WTC11 (cell line): ENCODE data around the gene LRRN1. TPM values are rescaled to one million over a fixed set of nuclear protein-coding genes. Genes with fewer than 3 reads are reported as not detected.

ENCODE experiments used
- ATAC-seq: fragments of 200-7000 bp; cut with Tn5 transposase; 2 replicates; pipeline ENCODE4 v1.10.0; 2021; ENCODE audit warnings: mild to moderate bottlenecking, moderate library complexity
- CTCF ChIA-PET: fragments of 300-600 bp; sonication (Branson Sonifier 250); formaldehyde crosslinking; loops from one replicate; lab custom pipeline; 2021; ENCODE audit warnings: antibody characterized with exemption; lab: Charles Lee
- POLR2A ChIA-PET: fragments of 350-600 bp; sonication (Branson Sonifier 250); formaldehyde crosslinking; loops from one replicate; lab custom pipeline; 2021; ENCODE audit warnings: antibody characterized with exemption; lab: Charles Lee
- DNase-seq: peaks from one replicate; pipeline ENCODE4 v3.0.0; 2021; ENCODE audit warnings: low spot score
- H3K27ac Mint-ChIP-seq: 2 replicates; pipeline ENCODE4 v1.8.0; 2021; ENCODE audit warnings: mixed read lengths
- H3K27me3 Mint-ChIP-seq: 2 replicates; pipeline ENCODE4 v1.8.0; 2021; ENCODE audit warnings: low read depth, mild to moderate bottlenecking, moderate library complexity, mixed read lengths
- H3K36me3 Mint-ChIP-seq: 2 replicates; pipeline ENCODE4 v1.8.0; 2021; ENCODE audit warnings: mixed read lengths
- H3K4me1 Mint-ChIP-seq: 2 replicates; pipeline ENCODE4 v1.8.0; 2022; ENCODE audit warnings: mixed read lengths
- H3K4me3 Mint-ChIP-seq: 2 replicates; pipeline ENCODE4 v1.8.0; 2021; ENCODE audit warnings: mild to moderate bottlenecking, moderate library complexity, mixed read lengths
- H3K9me3 Mint-ChIP-seq: 2 replicates; pipeline ENCODE4 v1.8.0; 2021; ENCODE audit warnings: mixed read lengths
- CREB1 ChIP-seq: sonication (generic); formaldehyde crosslinking; IDR thresholded peaks from 2 replicates; pipeline ENCODE4 v1.8.0; 2023; ENCODE audit warnings: mild to moderate bottlenecking, missing genetic modification reagents
- CREM ChIP-seq: sonication (generic); formaldehyde crosslinking; IDR thresholded peaks from 2 replicates; pipeline ENCODE4 v1.8.1; 2022; ENCODE audit warnings: mild to moderate bottlenecking, missing genetic modification reagents, moderate library complexity
- ELF4 ChIP-seq: sonication (generic); formaldehyde crosslinking; IDR thresholded peaks from 2 replicates; pipeline ENCODE4 v1.8.1; 2022; ENCODE audit warnings: low read depth, mild to moderate bottlenecking, moderate library complexity, missing genetic modification reagents
- EMX1 ChIP-seq: fragments of 250-450 bp; sonication (Bioruptor Pico); IDR thresholded peaks from 2 replicates; pipeline ENCODE4 v1.8.0; 2021; ENCODE audit warnings: mild to moderate bottlenecking
- FOXJ3 ChIP-seq: sonication (generic); formaldehyde crosslinking; IDR thresholded peaks from 2 replicates; pipeline ENCODE4 v1.9.0; 2021; ENCODE audit warnings: missing genetic modification reagents, mild to moderate bottlenecking, borderline replicate concordance
- GABPB1 ChIP-seq: sonication (generic); formaldehyde crosslinking; IDR thresholded peaks from 2 replicates; pipeline ENCODE4 v1.8.1; 2023; ENCODE audit warnings: mild to moderate bottlenecking, missing genetic modification reagents
- GTF2I ChIP-seq: fragments of 250-450 bp; sonication (Bioruptor Pico); conservative IDR thresholded peaks from 2 replicates; pipeline ENCODE4 v1.4.0; 2021; ENCODE audit warnings: mild to moderate bottlenecking
- HMGA2 ChIP-seq: fragments of 250-450 bp; sonication (Bioruptor Pico); IDR thresholded peaks from 2 replicates; pipeline ENCODE4 v1.4.0; 2021; ENCODE audit warnings: mild to moderate bottlenecking, moderate library complexity
- NFATC4 ChIP-seq: fragments of 250-450 bp; sonication (Bioruptor Pico); IDR thresholded peaks from 2 replicates; pipeline ENCODE4 v1.9.0; 2021; ENCODE audit warnings: mild to moderate bottlenecking
- NR1H2 ChIP-seq: sonication (generic); formaldehyde crosslinking; IDR thresholded peaks from 2 replicates; pipeline ENCODE4 v1.9.0; 2021; ENCODE audit warnings: mild to moderate bottlenecking, moderate library complexity, missing genetic modification reagents
- RORB ChIP-seq: fragments of 250-450 bp; sonication (Bioruptor Pico); IDR thresholded peaks from 2 replicates; pipeline ENCODE4 v1.9.0; 2021; ENCODE audit warnings: mild to moderate bottlenecking
- TEAD1 ChIP-seq: sonication (generic); formaldehyde crosslinking; IDR thresholded peaks from 2 replicates; pipeline ENCODE4 v1.8.0; 2022; ENCODE audit warnings: mild to moderate bottlenecking, missing genetic modification reagents
- ZNF138 ChIP-seq: sonication (generic); formaldehyde crosslinking; conservative IDR thresholded peaks from 2 replicates; pipeline ENCODE4 v1.8.1; 2022; ENCODE audit warnings: mild to moderate bottlenecking, moderate library complexity, missing genetic modification reagents
- total RNA-seq: library from RNA; stranded (reverse); gene quantifications from 3 replicates; pipeline ENCODE4 v1.2.3, GENCODE V29; 2021
- TF ChIP-seq, protein P1 (sequence below): sonication (generic); formaldehyde crosslinking; IDR thresholded peaks from 2 replicates; pipeline ENCODE4 v1.8.0; 2022; ENCODE audit warnings: mild to moderate bottlenecking, missing genetic modification reagents
- TF ChIP-seq, protein P2 (sequence below): sonication (generic); formaldehyde crosslinking; IDR thresholded peaks from 2 replicates; pipeline ENCODE4 v1.8.0; 2022; ENCODE audit warnings: mild to moderate bottlenecking, missing genetic modification reagents
- TF ChIP-seq, protein P3 (sequence below): sonication (generic); formaldehyde crosslinking; IDR thresholded peaks from 2 replicates; pipeline ENCODE4 v1.8.1; 2023; ENCODE audit warnings: mild to moderate bottlenecking, missing genetic modification reagents
- TF ChIP-seq, protein P4 (sequence below): fragments of 250-450 bp; sonication (Bioruptor Pico); IDR thresholded peaks from 2 replicates; pipeline ENCODE4 v1.9.0; 2021; ENCODE audit warnings: mild to moderate bottlenecking
- TF ChIP-seq, protein P5 (sequence below): fragments of 200-600 bp; IDR thresholded peaks from 2 replicates; pipeline ENCODE4 v1.8.0; 2022; ENCODE audit warnings: antibody characterized with exemption
- TF ChIP-seq, protein P6 (sequence below): sonication (generic); formaldehyde crosslinking; IDR thresholded peaks from 2 replicates; pipeline ENCODE4 v1.8.1; 2022; ENCODE audit warnings: mild to moderate bottlenecking, missing genetic modification reagents, moderate library complexity, borderline replicate concordance

Gene LRRN1
- total RNA-seq, 1 experiment from 2014 or later = 114 TPM

DNA sequence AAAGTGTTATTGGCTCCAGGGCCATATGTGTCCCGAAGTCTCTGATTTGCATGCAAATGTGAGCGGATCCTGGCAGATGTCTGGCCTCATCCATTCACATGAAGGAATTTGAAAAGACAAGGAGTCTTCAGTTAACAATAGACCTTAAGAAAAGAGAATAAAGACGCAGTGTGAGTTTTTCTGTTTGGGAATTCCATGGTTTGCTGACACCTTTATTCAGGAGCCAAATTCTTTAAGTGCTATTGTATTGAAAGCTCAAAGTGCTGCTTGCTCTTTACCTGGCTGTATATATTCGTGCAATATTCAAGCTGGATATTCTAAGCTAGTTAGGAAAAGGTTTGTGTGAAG lies 2.2 kb downstream of the LRRN1 start:
- peaks cover 32% of the 10 kb centered on the region for H3K36me3 Mint-ChIP-seq
- peak overlapping the region; percentile 83 for H3K4me3 Mint-ChIP-seq
- DNase-seq (peak; percentile 42), ATAC-seq (peak; percentile 40)
- peaks cover 65% of the 10 kb centered on the region for H3K4me1 Mint-ChIP-seq
- peak overlapping the region; percentile 94 for H3K27ac Mint-ChIP-seq
- TF ChIP-seq TEAD1 (CRISPR knock-in tag) (peak; percentile 62; the same call in 1 of the 2 replicates), CREM (CRISPR knock-in tag) (no peak)
- no peaks in the 10 kb centered on the region for H3K9me3 Mint-ChIP-seq
- CTCF ChIA-PET = interaction anchor here (1.2 kb wide), 1 partner anchor 601 kb away, joined by 3 read pairs; no protein-coding TSS in a partner anchor
- POLR2A ChIA-PET = no interaction called here
- peaks cover 19% of the 10 kb centered on the region for H3K27me3 Mint-ChIP-seq

DNA sequence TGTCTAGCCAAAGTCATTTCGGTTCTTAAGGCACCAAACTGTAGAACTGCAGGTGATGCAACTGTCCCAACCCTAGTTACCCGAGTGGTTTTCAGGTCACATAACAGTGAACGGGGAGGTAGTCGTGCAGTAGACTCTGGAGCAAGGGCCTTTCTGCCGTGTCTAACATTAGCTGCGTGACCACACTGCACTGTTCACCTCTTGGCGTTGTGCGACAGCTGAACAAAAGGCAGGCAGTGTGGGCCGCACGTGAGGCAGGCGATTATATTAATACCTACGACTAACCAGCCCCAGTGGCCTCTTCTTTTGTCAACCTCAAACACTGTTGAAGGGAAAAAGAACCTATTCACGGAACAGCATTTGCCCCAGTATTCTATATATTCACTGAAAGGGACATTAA lies 2.8 kb downstream of the LRRN1 start:
- no peak for ATAC-seq
- peak; percentile 12 for DNase-seq
- H3K9me3 Mint-ChIP-seq = no peaks in the 10 kb centered on the region
- H3K36me3 Mint-ChIP-seq = peaks cover 37% of the 10 kb centered on the region
- TF ChIP-seq GTF2I = no peak
- TF ChIP-seq, protein P1, sequence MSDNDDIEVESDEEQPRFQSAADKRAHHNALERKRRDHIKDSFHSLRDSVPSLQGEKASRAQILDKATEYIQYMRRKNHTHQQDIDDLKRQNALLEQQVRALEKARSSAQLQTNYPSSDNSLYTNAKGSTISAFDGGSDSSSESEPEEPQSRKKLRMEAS (CRISPR knock-in tag) = peak; percentile 45; the same call in 1 of the 2 replicates
- peaks cover 69% of the 10 kb centered on the region for H3K4me1 Mint-ChIP-seq
- peak overlapping the region; percentile 94 for H3K27ac Mint-ChIP-seq
- POLR2A ChIA-PET = no interaction called here
- H3K4me3 Mint-ChIP-seq = peak overlapping the region; percentile 83
- H3K27me3 Mint-ChIP-seq = peaks cover 13% of the 10 kb centered on the region
- CTCF ChIA-PET = interaction anchor here (1.2 kb wide), 1 partner anchor 602 kb away, joined by 3 read pairs; no protein-coding TSS in a partner anchor

DNA sequence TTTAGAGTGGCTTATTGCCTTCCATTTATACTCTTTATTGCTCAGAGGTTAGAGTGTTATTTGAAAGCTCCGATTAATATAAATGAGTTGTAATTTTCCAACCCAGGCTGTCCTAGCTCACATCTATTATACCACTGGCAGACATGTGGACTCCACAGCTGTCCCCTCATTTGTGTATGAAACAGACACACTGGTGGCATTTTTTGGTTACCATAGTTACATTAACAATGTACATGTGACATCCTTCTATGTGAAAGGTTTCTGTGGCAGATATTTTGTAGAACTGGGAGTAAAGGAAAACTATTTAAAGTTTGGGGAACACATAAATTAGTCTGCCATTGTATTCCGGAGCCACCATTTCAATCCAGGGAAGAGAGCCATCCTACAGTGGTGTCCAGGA lies 5.3 kb downstream of the LRRN1 start:
- TF ChIP-seq ELF4 (no peak), GABPB1 (CRISPR knock-in tag) (no peak), RORB (no peak), CREB1 (CRISPR knock-in tag) (no peak)
- TF ChIP-seq, protein P2, sequence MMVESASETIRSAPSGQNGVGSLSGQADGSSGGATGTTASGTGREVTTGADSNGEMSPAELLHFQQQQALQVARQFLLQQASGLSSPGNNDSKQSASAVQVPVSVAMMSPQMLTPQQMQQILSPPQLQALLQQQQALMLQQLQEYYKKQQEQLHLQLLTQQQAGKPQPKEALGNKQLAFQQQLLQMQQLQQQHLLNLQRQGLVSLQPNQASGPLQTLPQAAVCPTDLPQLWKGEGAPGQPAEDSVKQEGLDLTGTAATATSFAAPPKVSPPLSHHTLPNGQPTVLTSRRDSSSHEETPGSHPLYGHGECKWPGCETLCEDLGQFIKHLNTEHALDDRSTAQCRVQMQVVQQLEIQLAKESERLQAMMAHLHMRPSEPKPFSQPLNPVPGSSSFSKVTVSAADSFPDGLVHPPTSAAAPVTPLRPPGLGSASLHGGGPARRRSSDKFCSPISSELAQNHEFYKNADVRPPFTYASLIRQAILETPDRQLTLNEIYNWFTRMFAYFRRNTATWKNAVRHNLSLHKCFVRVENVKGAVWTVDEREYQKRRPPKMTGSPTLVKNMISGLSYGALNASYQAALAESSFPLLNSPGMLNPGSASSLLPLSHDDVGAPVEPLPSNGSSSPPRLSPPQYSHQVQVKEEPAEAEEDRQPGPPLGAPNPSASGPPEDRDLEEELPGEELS (CRISPR knock-in tag) = no peak
- ChIA-PET POLR2A (no interaction called here), CTCF (interaction anchor here (0.8 kb wide), 1 partner anchor 194 kb away, joined by 3 read pairs; no protein-coding TSS in a partner anchor)
- H3K36me3 Mint-ChIP-seq = peaks cover 58% of the 10 kb centered on the region
- no peaks in the 10 kb centered on the region for H3K9me3 Mint-ChIP-seq
- H3K27ac Mint-ChIP-seq = no peak overlapping the region
- ATAC-seq = no peak
- DNase-seq = no peak
- H3K4me1 Mint-ChIP-seq = peaks cover 66% of the 10 kb centered on the region
- H3K27me3 Mint-ChIP-seq = no peaks in the 10 kb centered on the region
- H3K4me3 Mint-ChIP-seq = peak overlapping the region; percentile 2; the same call in 1 of the 2 replicates

DNA sequence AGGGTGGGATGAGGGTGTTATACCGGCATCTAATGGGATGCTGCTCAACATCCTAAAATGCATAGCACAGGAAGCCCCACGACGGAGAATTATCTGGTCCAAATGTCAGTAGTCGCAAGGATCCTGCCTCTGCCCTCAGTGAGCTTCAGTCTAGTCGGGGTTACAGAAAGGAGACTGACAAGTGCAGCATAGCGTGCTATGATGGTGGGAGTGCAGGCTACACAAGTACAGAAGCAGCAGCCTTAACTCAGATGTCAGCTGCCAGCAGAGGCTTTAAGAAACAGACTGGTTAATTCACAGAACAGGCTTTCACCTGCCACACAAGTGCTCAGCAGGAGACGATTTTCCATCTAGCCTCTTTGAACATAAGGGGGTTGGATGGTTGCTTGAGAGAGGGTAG lies 6.9 kb downstream of the LRRN1 start:
- Mint-ChIP-seq H3K27me3 (no peaks in the 10 kb centered on the region), H3K36me3 (peaks cover 72% of the 10 kb centered on the region), H3K4me1 (peaks cover 74% of the 10 kb centered on the region), H3K4me3 (peak overlapping the region; percentile 26; the same call in 1 of the 2 replicates), H3K9me3 (no peaks in the 10 kb centered on the region), H3K27ac (peak overlapping the region; percentile 79; the same call in 1 of the 2 replicates)
- no peak for ATAC-seq
- DNase-seq = no peak
- no peak for TF ChIP-seq NFATC4 (CRISPR knock-in tag)
- no peak for TF ChIP-seq FOXJ3
- TF ChIP-seq, protein P3, sequence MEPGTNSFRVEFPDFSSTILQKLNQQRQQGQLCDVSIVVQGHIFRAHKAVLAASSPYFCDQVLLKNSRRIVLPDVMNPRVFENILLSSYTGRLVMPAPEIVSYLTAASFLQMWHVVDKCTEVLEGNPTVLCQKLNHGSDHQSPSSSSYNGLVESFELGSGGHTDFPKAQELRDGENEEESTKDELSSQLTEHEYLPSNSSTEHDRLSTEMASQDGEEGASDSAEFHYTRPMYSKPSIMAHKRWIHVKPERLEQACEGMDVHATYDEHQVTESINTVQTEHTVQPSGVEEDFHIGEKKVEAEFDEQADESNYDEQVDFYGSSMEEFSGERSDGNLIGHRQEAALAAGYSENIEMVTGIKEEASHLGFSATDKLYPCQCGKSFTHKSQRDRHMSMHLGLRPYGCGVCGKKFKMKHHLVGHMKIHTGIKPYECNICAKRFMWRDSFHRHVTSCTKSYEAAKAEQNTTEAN (CRISPR knock-in tag) = no peak
- TF ChIP-seq GTF2I = no peak
- TF ChIP-seq, protein P4, sequence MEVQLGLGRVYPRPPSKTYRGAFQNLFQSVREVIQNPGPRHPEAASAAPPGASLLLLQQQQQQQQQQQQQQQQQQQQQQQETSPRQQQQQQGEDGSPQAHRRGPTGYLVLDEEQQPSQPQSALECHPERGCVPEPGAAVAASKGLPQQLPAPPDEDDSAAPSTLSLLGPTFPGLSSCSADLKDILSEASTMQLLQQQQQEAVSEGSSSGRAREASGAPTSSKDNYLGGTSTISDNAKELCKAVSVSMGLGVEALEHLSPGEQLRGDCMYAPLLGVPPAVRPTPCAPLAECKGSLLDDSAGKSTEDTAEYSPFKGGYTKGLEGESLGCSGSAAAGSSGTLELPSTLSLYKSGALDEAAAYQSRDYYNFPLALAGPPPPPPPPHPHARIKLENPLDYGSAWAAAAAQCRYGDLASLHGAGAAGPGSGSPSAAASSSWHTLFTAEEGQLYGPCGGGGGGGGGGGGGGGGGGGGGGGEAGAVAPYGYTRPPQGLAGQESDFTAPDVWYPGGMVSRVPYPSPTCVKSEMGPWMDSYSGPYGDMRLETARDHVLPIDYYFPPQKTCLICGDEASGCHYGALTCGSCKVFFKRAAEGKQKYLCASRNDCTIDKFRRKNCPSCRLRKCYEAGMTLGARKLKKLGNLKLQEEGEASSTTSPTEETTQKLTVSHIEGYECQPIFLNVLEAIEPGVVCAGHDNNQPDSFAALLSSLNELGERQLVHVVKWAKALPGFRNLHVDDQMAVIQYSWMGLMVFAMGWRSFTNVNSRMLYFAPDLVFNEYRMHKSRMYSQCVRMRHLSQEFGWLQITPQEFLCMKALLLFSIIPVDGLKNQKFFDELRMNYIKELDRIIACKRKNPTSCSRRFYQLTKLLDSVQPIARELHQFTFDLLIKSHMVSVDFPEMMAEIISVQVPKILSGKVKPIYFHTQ = no peak
- TF ChIP-seq, protein P5, sequence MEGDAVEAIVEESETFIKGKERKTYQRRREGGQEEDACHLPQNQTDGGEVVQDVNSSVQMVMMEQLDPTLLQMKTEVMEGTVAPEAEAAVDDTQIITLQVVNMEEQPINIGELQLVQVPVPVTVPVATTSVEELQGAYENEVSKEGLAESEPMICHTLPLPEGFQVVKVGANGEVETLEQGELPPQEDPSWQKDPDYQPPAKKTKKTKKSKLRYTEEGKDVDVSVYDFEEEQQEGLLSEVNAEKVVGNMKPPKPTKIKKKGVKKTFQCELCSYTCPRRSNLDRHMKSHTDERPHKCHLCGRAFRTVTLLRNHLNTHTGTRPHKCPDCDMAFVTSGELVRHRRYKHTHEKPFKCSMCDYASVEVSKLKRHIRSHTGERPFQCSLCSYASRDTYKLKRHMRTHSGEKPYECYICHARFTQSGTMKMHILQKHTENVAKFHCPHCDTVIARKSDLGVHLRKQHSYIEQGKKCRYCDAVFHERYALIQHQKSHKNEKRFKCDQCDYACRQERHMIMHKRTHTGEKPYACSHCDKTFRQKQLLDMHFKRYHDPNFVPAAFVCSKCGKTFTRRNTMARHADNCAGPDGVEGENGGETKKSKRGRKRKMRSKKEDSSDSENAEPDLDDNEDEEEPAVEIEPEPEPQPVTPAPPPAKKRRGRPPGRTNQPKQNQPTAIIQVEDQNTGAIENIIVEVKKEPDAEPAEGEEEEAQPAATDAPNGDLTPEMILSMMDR = no peak
- TF ChIP-seq, protein P6, sequence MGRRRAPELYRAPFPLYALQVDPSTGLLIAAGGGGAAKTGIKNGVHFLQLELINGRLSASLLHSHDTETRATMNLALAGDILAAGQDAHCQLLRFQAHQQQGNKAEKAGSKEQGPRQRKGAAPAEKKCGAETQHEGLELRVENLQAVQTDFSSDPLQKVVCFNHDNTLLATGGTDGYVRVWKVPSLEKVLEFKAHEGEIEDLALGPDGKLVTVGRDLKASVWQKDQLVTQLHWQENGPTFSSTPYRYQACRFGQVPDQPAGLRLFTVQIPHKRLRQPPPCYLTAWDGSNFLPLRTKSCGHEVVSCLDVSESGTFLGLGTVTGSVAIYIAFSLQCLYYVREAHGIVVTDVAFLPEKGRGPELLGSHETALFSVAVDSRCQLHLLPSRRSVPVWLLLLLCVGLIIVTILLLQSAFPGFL (CRISPR knock-in tag) = no peak
- no peak for TF ChIP-seq HMGA2 (CRISPR knock-in tag)
- TF ChIP-seq EMX1 = no peak
- TF ChIP-seq NR1H2 (CRISPR knock-in tag) = no peak
- TF ChIP-seq ZNF138 (CRISPR knock-in tag) = no peak
- CTCF ChIA-PET = interaction anchor here (1.5 kb wide), 1 partner anchor 484 kb away, joined by 3 read pairs; no protein-coding TSS in a partner anchor
- POLR2A ChIA-PET = interaction anchor here (0.7 kb wide), 1 partner anchor 12 kb away, joined by 3 read pairs; no protein-coding TSS in a partner anchor
